A673 (cell line): ENCODE data around the gene DNAJC1.

Experiments
- CTCF ChIP-seq: fragments of 300-800, 200-600 bp; sonication (generic); conservative IDR thresholded peaks from 2 replicates; pipeline ENCODE4 v1.5.1; 2017; ENCODE audit warnings: low read depth, mild to moderate bottlenecking, antibody characterized with exemption, low read length, moderate library complexity, mixed read lengths
- EZH2 ChIP-seq: fragments of 200-600 bp; sonication (generic); IDR thresholded peaks from 2 replicates; pipeline ENCODE4 v1.6.1; 2017; ENCODE audit warnings: borderline replicate concordance, low read depth, mild to moderate bottlenecking, mixed read lengths, antibody characterized with exemption, low read length; ENCODE audit not compliant: poor library complexity, severe bottlenecking

GRCh38 chr10:21912625-21913024 lies 90.9 kb downstream of the DNAJC1 start:
- TF ChIP-seq CTCF (no peak), EZH2 (no peak)
